HG03097 (cell line): ENCODE measurements around the gene VSNL1.

ENCODE experiments used
- ATAC-seq: cut with Tn5 transposase; IDR thresholded peaks from one replicate; pipeline ENCODE4 v1.9.1; 2021; ENCODE audit not compliant: unreplicated experiment, low FRiP score

Gene VSNL1

DNA sequence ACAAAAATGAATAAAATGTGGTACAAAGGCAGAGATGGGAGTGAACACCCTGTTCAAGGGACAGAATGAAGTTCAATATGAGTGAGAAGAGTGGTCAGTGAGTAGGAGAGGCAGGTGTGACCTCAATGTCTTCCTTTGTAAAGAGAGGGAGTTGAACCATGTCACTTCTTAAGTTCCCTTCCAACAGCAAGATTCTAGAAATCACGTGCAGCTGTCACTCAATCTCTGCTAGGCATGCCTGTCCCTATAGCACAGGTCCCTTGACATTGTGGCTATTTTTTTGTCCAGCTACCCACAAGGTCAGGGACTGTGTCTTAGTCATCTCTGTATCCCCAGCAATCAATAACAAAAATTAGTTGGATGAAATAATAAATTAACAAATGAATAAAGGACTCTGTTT is 66.9 kb downstream of the VSNL1 start:
- ATAC-seq = no peak

DNA sequence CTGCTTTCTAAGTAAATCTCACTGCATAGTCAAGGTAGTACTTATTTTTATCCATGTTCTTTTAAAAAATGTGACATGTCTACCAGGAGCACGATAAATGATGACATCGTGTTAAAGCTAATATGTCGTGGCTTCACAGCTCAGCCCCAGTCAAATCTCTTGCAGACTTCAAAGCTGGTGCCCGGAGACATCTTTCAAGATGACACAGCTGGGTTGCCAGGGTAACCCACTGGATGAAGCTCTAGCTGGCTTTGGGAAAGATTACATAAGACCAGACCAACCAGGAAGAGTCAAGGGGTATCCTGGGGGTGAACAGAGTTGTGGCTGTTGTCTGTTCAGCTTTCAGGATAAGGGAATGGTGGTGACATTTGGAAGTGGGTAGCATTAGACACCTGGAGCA is 67.8 kb downstream of the VSNL1 start:
- ATAC-seq = no peak

DNA sequence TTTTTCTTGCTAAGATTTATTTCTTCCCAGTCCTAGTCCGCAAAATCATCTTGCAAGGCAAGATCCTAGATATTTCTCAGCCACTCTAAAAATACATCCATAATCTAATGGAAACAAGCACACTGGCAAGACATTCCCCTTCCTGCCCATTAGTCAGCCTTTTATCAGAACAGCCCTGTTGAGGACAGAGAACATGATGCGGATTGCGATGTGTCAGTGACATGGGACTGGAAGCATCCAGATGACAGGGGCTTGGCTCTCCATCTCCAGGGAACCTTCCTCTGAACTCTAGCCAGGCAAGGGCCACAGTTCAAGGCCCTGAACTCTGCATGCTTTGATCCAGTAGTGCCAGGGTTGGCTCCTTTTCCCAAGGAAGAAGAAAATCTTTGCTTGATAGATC is 70.0 kb downstream of the VSNL1 start:
- no peak for ATAC-seq

DNA sequence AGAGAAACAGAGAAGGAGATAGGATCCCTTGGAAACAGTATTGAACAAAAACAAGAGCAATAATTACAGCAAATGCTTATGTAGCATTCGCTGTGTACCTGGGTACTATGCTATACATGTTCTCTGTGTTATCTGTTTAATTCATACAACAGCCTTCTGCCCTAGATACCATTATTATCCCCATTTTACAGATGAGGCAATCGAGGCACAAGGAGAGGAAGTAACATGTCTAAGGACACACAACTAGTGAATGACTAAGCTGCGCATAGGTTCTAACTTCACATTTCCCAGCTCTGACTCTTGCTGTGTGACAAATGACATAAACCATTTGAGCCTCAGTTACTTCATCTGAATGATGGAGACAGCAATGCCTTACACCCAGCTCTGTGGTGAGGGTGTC is 70.5 kb downstream of the VSNL1 start:
- ATAC-seq = no peak

GRCh38 chr2:17614174-17614930 is 73.9 kb downstream of the VSNL1 start:
- no peak for ATAC-seq

DNA sequence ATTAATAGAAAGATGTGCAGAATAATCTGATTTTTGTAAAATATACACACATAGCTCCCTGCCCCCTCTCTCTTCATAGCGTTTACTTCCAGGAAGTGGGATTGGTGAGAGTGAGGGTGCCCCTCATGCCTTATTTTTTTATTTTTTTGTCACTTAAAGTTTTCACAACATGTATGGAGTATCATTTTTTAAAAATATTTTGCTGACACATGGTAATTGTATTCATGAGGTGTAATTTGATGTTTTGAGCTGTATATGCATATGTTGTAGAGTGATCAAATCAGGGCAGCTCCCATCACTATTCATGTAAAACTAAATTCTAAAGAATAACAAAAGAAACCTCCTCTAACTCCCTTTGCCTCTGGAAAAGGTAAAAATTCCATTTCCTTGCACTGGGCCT is 74.7 kb downstream of the VSNL1 start:
- ATAC-seq = no peak

GRCh38 chr2:17615728-17616351 is 75.3 kb downstream of the VSNL1 start:
- no peak for ATAC-seq

GRCh38 chr2:17616405-17616804 is 75.9 kb downstream of the VSNL1 start:
- no peak for ATAC-seq

GRCh38 chr2:17617516-17617915 is 77.0 kb downstream of the VSNL1 start:
- ATAC-seq = no peak

GRCh38 chr2:17617955-17618354 is 77.5 kb downstream of the VSNL1 start:
- no peak for ATAC-seq

DNA sequence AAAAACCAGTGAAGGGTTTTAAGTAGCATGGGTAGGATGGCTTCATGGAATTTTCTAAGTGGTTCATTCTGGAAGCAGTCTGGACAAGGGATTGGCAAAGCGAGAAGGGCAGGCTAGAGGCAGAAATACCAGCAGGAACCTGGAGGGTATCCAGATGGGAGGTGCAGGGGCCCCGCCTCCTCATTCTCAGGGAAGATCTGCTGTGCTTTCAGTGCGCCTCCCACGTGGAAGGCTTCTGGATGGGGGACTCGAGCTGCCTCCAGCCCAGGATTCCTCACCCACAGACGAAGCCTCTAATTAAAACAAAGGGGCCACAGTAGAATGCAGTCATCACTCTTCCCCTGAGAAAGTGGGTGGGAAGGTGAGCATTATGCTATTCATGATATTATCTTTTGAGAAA is 79.8 kb downstream of the VSNL1 start:
- no peak for ATAC-seq

GRCh38 chr2:17620841-17621240 is 80.3 kb downstream of the VSNL1 start:
- ATAC-seq = no peak

DNA sequence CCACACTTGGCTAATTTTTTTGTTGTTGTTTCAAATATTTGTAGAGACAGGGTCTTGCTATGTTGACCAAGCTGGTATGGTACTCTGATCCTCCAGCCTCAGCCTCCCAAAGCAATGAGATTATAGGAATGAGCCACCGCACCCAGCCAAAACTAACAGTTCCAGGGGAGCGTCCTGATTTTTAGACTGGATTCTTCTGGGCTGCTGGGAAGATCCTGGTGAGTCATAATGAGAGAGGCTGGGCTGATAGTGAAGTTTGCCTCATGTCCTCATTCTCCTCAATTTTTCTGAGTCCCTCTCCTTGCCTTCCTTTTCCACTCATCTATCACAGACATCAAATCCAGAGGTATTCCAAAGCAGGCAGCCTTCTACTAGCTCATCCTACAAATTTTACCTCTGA is 81.3 kb downstream of the VSNL1 start:
- no peak for ATAC-seq

GRCh38 chr2:17625446-17625845 is 85.0 kb downstream of the VSNL1 start:
- ATAC-seq = no peak

DNA sequence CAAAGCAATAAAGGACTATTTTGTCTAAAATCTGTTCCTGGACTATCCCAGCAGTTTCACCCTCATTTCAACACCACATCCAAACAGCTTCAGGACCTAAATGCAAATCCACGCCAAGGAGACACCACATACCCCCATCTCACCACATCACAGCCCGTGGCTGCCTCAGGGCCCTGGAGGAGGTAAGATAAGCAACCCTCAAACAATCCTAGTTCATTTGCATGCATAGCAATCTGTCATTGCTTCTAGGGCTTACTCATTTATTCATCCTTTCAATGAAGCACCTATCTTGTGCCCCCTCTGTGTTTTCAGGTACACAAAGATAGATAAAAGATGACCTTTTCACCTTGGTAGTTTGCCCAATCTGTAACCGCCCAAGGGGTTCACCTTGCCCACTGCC is 86.5 kb downstream of the VSNL1 start:
- ATAC-seq = no peak

DNA sequence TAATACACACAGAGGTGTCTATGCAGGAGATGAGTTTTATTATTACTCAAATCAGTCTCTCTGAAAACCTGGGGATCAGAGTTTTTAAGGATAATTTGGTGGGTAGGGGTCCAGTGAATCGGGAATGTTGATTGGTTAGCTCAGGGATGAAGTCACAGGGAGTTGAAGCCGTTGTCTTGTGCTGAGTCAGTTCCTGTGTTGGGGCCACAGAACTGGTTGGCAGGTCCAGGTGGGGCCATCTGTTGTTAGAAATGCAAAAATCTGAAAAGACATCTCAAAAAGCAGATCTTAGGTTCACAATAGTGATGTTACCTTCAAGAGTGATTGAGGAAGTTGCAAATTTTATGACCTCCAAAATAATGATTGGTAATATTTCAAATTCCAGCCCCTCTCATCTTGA is 86.9 kb downstream of the VSNL1 start:
- ATAC-seq = no peak

GRCh38 chr2:17628349-17629261 is 88.1 kb downstream of the VSNL1 start:
- ATAC-seq = no peak

GRCh38 chr2:17630089-17630488 is 89.6 kb downstream of the VSNL1 start:
- ATAC-seq = no peak

GRCh38 chr2:17634997-17635396 is 94.5 kb downstream of the VSNL1 start:
- no peak for ATAC-seq

GRCh38 chr2:17636257-17636656 is 95.8 kb downstream of the VSNL1 start:
- no peak for ATAC-seq

- ATAC-seq = no peak
Observed at GRCh38 chr2:17637131-17637906, 96.8 kb downstream of the VSNL1 start.
